Suprapubic skin (tissue), 3 donors: Measurements from ENCODE around the gene LRRC2.

Experiments used
- EP300 ChIP-seq: sonication (generic); formaldehyde crosslinking; IDR thresholded peaks from one replicate; pipeline ENCODE4 v1.6.1; 2017; ENCODE audit warnings: antibody characterized with exemption
- POLR2A ChIP-seq, 2 donors: fragments of 450-650 bp; IDR thresholded peaks; one replicate each; pipeline ENCODE4 v1.6.1; 2017; ENCODE audit warnings: antibody characterized with exemption in 2 of 2, mild to moderate bottlenecking in 2 of 2, moderate library complexity in 2 of 2
- TF ChIP-seq, protein P1 (sequence below), 2 donors: fragments of 200-600 bp in 1 of 2; fragments of 450-650 bp in 1 of 2; sonication (generic) in 1 of 2; IDR thresholded peaks; one replicate each; pipeline ENCODE4 v1.5.1; 2016 to 2019; ENCODE audit warnings: antibody characterized with exemption in 2 of 2, mild to moderate bottlenecking in 1 of 2, moderate library complexity in 1 of 2

DNA sequence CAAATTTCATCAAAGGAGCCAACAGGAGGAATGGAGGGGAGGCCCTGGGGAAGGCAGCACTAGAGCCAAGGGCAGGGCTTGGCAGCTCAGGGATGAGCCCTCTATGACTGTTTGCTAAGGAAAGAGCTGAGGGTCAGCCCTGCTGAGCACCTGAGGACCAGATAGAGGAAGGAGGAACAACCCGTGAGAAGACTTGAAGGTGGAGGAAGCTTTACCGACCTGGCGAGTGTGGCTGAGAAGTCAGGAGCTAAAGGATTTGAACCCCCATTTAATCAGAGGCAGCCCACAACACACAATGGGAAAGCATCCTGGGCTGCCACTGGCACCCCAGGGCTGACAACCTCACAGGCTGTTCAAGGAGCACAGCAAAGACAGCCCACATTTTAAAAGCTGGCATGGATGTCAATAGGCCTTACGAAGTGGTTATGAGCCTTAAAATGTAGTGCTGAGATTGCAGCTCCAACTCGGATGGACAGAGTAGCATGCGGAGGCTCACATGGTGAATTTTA lies 20.7 kb upstream of the LRRC2 start:
- no peak for TF ChIP-seq EP300
- TF ChIP-seq, protein P1, sequence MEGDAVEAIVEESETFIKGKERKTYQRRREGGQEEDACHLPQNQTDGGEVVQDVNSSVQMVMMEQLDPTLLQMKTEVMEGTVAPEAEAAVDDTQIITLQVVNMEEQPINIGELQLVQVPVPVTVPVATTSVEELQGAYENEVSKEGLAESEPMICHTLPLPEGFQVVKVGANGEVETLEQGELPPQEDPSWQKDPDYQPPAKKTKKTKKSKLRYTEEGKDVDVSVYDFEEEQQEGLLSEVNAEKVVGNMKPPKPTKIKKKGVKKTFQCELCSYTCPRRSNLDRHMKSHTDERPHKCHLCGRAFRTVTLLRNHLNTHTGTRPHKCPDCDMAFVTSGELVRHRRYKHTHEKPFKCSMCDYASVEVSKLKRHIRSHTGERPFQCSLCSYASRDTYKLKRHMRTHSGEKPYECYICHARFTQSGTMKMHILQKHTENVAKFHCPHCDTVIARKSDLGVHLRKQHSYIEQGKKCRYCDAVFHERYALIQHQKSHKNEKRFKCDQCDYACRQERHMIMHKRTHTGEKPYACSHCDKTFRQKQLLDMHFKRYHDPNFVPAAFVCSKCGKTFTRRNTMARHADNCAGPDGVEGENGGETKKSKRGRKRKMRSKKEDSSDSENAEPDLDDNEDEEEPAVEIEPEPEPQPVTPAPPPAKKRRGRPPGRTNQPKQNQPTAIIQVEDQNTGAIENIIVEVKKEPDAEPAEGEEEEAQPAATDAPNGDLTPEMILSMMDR (IDR thresholded peaks at IDR 0.05) = no peak
- no peak for TF ChIP-seq POLR2A (IDR thresholded peaks at IDR 0.05)
